NK-92 treated with Interleukin-12 subunit alpha and Interleukin-12 subunit beta, amount 100 ng/mL, for 24 hours (cell line): ENCODE data around the gene CNN3.

Experiments
- DNase-seq: peaks from one replicate; lab custom pipeline; 2025; lab: John Stamatoyannopoulos, UW

The CNN3 gene

GRCh38 chr1:94887603-94888171 lies 39.2 kb downstream of the CNN3 start:
- no peak for DNase-seq

DNA sequence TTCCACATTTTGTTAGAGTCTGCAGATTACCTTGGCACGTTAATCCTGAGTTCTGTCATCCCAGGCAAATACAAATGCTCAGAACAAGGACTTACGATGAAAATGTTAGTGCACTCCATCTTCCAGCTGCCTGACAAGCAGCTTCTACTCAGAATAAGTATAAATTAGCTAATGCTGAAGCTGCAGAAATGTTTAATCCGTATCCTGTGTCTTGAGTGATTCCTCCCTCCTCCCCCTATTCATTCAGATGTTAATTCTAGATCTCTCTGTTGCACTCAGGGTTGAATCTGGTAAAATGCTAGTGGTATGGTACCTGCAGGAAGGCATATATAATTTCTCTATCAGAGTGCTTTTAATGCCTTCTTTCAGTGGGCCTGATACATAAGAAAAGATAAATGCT lies 39.8 kb downstream of the CNN3 start:
- DNase-seq = no peak

DNA sequence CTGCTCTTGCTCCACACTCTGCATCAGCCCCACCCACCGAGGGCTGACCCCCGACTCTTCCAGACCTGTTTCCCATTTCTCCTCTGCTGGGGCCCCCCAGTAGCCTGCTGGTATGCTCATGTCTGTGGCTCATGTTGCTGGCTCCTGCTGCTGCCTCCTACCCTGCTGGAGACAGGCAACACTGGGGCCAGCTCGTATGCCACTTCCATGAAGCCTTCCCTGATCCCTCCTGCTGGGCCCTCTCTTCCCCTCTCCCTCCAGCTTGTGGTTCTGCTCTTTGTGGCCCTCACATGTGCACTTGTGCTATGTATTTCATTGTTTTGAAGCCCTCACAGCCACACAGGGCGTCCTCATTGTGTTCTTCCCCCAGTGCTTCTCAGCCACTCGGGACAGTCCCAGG lies 40.5 kb downstream of the CNN3 start:
- DNase-seq = no peak

GRCh38 chr1:94884507-94884906 lies 42.4 kb downstream of the CNN3 start:
- DNase-seq = no peak

GRCh38 chr1:94884106-94884505 lies 42.8 kb downstream of the CNN3 start:
- no peak for DNase-seq

- DNase-seq = no peak
These were observed 43.2 kb downstream of the CNN3 start for GRCh38 chr1:94883691-94884090.

DNA sequence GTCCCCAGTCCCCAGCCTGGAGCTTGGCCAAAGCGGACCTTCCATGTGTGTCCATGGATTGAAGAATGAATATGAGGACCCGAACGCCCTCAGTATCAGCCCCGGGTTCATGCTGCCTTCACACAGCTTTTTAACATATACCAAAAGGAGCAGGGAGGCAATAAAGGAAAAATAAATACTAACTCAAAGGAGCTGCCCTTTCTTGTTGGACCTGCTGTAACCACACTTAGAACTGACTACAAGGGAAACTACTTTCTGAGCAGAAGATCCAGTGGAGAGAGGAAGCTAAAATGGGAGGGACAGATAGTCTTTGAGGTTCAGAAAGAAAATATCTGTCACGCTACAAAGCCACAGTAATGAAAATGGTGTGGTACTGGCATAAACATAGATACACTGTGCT lies 48.6 kb downstream of the CNN3 start:
- no peak for DNase-seq

- DNase-seq = no peak
These were observed 50.5 kb downstream of the CNN3 start for GRCh38 chr1:94876362-94876761.

DNA sequence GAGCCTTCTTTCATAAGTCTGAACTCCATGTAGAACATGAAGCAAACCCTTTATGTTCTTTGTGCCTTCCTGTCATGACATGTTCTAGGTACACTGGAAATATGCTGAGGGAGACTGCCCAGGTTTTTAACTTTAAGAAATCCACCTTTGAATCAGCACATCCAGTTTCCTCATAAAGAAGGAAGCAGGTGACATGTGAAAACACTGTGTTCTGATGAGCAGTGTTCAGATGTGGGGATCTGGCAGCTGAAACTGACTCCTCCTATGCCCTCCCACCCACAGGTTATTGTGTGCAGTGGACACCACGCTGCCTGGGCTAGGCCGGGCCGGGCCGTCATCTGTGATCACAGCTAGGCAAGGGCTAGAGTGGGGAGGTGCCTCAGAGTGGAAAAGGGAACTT lies 51.1 kb downstream of the CNN3 start:
- no peak for DNase-seq

DNA sequence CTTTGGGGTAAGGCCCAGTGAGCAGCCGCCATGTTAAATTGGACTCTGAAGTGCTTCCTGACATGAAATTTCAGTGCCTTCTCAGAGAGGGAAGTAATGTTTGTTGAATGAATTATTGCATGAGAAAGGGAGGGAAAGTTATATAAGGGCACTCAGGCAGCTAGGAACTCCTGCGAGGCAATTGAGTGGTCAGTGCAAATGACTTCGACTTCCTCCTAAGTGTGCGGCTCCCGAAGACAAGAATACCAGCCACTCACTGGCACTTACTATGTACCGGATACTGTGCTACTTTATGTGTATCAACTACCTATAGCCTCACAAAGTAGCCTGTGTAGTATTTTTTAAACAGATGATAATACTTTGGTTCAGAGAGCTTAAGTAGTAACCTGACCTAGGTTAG lies 52.5 kb downstream of the CNN3 start:
- no peak for DNase-seq

GRCh38 chr1:94873520-94874351 lies 53.2 kb downstream of the CNN3 start:
- DNase-seq = no peak

DNA sequence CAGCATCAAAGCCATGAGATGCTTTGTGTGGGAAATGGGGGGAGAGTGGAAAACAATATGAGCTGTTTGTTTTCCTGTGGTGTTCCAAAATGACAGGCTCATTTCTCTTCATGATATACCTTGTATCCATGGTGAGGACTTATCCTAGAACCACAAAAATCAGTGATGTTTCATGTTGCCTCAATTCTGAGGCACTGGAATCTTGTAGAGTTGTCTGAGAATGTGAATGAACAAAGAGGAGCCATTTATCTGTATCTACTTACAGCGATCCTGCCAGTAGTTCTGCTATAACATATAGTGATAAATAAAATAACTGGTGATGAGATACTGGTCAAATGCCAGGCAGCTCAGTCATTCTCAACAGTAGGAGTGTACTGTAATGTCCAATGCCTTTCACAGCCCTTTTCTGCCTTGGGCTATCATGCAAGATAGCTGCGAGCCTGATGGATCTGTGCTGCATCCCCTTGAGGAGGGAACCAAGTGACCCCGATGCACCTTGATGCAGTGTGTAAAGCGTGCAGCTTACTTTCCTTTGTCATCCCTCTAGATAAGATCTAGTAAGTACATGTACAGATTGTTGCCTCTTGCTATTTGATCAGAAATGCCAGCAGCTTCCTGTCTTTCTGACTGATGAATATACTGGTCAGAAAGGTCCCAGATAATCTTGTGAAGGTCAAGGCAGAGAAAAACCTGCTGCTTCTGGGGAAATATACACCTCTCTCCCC lies 54.0 kb downstream of the CNN3 start:
- no peak for DNase-seq

- no peak for DNase-seq
These were observed 55.9 kb downstream of the CNN3 start for GRCh38 chr1:94871031-94871430.

GRCh38 chr1:94866164-94866807 lies 60.6 kb downstream of the CNN3 start:
- no peak for DNase-seq

DNA sequence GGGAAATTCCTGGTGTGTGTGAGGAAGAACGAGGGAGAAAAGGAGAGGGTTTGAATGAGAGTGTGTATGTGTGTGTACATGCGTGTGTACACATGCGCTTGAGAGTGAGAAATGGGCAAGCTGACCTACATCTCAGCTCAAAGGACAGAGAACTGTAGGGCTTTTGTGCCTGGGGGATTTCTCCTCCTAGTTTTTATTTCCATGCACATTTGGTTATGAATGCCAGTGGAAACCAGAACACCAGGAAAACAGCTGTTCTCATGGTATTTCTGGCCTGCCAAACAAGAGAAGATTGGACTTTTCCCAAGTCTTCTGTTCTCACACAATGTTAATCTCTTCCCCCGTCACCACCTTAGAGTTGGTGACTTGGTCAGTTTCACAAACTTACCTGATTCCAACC lies 61.5 kb downstream of the CNN3 start:
- no peak for DNase-seq

DNA sequence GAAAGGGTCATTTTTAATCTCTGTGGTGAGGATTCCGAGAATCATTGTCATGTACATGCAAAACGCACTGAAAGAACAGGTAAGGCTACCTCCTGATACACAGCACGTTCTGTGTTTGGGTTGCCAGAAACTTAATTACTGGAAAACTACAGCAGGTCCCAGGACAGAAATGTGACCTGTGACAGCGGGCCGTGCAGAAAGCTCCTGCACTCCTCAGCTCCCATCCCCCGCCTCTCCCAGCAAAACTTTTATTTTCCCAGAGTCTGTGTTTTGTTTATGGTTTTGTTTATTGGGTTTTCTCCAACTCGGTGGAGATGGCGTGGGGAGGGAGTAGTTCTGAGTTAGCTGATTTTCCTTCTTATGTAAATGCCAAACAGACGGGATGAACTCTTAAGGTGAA lies 62.1 kb downstream of the CNN3 start:
- no peak for DNase-seq

DNA sequence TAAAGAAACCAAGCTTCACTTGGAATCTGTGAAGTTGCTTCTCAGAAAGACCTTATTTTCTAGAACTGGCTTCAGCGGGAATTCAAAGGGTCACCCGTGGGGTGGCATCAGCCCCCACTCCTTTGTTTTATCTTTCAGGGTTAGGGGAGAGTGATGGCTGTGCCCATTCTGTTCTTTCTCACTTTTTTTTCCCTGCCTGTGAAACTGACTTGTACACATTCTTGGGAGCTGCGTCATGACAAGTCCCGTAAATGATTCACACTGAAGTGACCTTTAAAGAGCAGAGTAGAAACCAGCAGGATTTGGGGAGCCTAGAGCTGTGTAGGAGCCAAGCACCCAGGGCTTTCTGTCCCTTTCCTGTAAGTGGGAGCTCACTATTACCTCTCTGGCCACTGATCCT lies 63.0 kb downstream of the CNN3 start:
- no peak for DNase-seq

DNA sequence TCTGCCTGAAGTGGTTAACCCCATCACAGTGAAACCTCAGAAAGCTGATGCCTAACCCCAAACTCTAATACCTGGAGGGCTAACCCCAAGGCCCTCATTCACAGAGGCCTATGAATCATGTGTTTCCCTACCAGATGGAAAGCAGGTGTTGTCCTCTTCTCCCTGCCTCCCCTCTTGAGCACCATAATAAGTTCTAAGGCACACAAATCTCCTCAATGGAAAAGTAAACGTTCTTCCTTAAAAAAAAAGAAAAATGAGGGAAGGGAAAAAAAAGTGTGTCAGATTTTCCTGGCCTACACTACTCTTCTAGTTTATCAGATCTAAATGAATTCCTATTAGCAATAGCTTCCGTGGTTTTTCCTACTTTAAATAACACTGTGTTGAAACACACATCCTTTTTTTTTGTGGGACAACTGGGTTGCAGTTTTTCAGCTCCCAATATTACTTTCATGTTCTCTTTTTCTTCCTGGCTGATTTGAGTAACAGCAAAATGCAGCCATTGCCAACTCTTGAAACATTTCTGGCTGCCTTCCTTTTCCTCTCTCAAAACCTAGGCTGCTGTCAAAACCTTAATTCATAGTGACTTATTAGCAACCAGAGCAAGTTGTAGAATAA lies 63.5 kb downstream of the CNN3 start:
- DNase-seq = no peak

GRCh38 chr1:94862718-94863117 lies 64.2 kb downstream of the CNN3 start:
- no peak for DNase-seq

GRCh38 chr1:94859174-94859573 lies 67.7 kb downstream of the CNN3 start:
- no peak for DNase-seq

DNA sequence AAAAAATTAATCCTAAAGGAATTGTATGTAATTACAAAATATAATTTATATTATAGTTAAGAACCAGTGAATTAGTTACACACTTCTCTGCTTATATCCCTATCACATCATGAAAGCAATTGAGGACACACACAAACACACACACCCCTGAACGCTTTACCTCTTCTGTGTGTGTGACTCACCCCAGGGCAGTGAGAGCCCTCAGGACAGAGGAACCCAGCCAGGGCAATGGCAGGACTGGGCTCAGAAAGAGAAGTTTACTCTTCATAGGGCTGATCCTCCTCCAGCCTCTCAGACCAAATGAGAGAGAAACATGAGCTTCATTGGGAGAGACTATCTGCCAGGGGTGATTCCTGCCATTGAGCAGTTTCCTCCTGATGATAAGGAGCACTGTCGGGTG lies 68.6 kb downstream of the CNN3 start:
- DNase-seq = no peak

DNA sequence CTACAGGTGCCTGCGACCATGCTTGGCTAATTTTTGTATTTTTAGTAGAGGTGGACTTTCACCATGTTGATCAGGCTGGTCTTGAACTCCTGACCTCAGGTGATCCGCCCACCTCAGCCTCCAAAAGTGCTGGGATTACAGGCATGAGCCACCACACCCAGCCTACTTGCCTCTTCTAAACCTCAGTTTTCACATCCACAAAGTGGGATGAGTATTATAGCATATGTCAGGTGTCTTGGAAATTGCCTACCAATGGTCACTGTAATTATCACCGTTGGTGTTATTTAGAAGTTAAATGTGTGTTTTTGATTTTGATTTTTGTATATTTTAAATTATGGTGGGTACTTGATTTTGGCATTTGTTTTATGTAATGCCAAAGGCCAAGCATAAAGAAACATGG lies 70.0 kb downstream of the CNN3 start:
- DNase-seq = no peak
